ENCODE results near the gene MRPL54.

MRPL54 gene

GRCh38 chr19:3774621-3775373 is 12.3 kb downstream of the MRPL54 start:
- H3K4me3 ChIP-seq (replicated peaks in 1 of 2; ENCODE audit: low read depth in 2 of 2, low read length in 2 of 2), result no peak overlapping the region
- TF ChIP-seq, protein P1, sequence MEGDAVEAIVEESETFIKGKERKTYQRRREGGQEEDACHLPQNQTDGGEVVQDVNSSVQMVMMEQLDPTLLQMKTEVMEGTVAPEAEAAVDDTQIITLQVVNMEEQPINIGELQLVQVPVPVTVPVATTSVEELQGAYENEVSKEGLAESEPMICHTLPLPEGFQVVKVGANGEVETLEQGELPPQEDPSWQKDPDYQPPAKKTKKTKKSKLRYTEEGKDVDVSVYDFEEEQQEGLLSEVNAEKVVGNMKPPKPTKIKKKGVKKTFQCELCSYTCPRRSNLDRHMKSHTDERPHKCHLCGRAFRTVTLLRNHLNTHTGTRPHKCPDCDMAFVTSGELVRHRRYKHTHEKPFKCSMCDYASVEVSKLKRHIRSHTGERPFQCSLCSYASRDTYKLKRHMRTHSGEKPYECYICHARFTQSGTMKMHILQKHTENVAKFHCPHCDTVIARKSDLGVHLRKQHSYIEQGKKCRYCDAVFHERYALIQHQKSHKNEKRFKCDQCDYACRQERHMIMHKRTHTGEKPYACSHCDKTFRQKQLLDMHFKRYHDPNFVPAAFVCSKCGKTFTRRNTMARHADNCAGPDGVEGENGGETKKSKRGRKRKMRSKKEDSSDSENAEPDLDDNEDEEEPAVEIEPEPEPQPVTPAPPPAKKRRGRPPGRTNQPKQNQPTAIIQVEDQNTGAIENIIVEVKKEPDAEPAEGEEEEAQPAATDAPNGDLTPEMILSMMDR (IDR thresholded peaks at IDR 0.05; ENCODE audit: low read depth, low read length), result no peak
- no peak for DNase-seq (ENCODE audit: low read depth in 2 of 2)

DNA sequence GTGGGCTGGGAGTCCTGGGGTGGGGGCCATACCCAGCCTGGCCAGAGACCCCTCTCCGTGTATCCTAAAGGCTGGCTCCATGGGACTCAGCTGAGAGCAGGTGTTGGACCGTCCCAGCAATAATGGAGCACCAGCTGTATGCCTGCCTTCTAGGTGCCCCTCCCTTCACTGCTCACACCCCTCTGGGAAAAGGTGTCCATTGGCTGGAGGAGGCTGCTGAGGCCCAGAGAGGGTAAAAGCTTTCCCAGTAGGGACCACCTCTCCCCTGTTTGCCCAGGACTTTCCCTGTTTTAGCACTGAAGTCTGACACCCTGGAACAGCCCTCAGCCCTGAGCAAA is 12.9 kb downstream of the MRPL54 start:
- no peak overlapping the region for H3K4me3 ChIP-seq (replicated peaks in 1 of 2; ENCODE audit: low read depth in 2 of 2, low read length in 2 of 2)
- TF ChIP-seq, protein P1 (IDR thresholded peaks at IDR 0.05; ENCODE audit: low read depth, low read length), result no peak
- no peak for DNase-seq (ENCODE audit: low read depth in 2 of 2)

- no peak for DNase-seq (ENCODE audit: low read depth in 2 of 2)
- TF ChIP-seq, protein P1 (IDR thresholded peaks at IDR 0.05; ENCODE audit: low read depth, low read length), result no peak
- H3K4me3 ChIP-seq (replicated peaks in 1 of 2; ENCODE audit: low read depth in 2 of 2, low read length in 2 of 2), result no peak overlapping the region
Observed at GRCh38 chr19:3775831-3776230, 13.3 kb downstream of the MRPL54 start.

GRCh38 chr19:3776479-3777040 is 14.1 kb downstream of the MRPL54 start:
- no peak for DNase-seq (ENCODE audit: low read depth in 2 of 2)
- no peak overlapping the region for H3K4me3 ChIP-seq (replicated peaks in 1 of 2; ENCODE audit: low read depth in 2 of 2, low read length in 2 of 2)
- TF ChIP-seq, protein P1 (IDR thresholded peaks at IDR 0.05; ENCODE audit: low read depth, low read length), result no peak

GRCh38 chr19:3778104-3778867 is 15.8 kb downstream of the MRPL54 start:
- no peak for DNase-seq (ENCODE audit: low read depth in 2 of 2)
- no peak overlapping the region for H3K4me3 ChIP-seq (replicated peaks in 1 of 2; ENCODE audit: low read depth in 2 of 2, low read length in 2 of 2)
- TF ChIP-seq, protein P1 (IDR thresholded peaks at IDR 0.05; ENCODE audit: low read depth, low read length), result no peak

GRCh38 chr19:3778899-3779723 is 16.6 kb downstream of the MRPL54 start:
- TF ChIP-seq, protein P1 (IDR thresholded peaks at IDR 0.05; ENCODE audit: low read depth, low read length), result no peak
- H3K4me3 ChIP-seq (replicated peaks in 1 of 2; ENCODE audit: low read depth in 2 of 2, low read length in 2 of 2), result no peak overlapping the region
- no peak for DNase-seq (ENCODE audit: low read depth in 2 of 2)
